ENCODE results near the gene KRTAP21-2. TPM values are rescaled to one million over a fixed set of nuclear protein-coding genes. Genes with fewer than 3 reads are reported as not detected.

Gene KRTAP21-2
- 1 to 10 TPM in 1 of 4 donors, not detected in 3; 1.7 TPM for total RNA-seq

DNA sequence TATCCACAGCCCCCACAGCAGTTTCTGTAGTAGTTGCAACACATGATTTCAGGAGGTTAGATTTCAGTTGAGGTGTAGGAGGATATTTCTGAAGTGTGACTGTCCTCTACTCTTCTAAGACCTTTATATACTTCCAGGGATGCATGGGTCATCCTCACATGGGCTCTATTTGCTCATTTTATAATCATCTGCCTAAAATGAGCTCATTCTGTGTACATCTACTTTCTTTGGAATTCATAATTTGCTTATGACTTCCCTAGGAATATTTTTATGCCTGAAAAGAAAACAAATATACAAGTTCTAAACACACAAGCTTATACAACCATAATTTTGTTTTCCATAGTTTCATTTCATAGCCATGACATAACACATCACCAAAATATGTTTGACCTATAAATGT is at the start of gene KRTAP21-2:
KRTAP21-2 (minus strand) TSS at position 101 of the 400 bp plus-strand sequence; CDS start at position 44, 57 bp downstream.
- no peak for DNase-seq (ENCODE audit: low spot score in 2 of 2)
- TF ChIP-seq, protein P1, sequence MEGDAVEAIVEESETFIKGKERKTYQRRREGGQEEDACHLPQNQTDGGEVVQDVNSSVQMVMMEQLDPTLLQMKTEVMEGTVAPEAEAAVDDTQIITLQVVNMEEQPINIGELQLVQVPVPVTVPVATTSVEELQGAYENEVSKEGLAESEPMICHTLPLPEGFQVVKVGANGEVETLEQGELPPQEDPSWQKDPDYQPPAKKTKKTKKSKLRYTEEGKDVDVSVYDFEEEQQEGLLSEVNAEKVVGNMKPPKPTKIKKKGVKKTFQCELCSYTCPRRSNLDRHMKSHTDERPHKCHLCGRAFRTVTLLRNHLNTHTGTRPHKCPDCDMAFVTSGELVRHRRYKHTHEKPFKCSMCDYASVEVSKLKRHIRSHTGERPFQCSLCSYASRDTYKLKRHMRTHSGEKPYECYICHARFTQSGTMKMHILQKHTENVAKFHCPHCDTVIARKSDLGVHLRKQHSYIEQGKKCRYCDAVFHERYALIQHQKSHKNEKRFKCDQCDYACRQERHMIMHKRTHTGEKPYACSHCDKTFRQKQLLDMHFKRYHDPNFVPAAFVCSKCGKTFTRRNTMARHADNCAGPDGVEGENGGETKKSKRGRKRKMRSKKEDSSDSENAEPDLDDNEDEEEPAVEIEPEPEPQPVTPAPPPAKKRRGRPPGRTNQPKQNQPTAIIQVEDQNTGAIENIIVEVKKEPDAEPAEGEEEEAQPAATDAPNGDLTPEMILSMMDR (IDR thresholded peaks at IDR 0.05) = no peak
- no peak for TF ChIP-seq POLR2A (IDR thresholded peaks at IDR 0.05)
- intact Hi-C loops (cut with DNase I; ENCODE audit: low total_unique reads) = no loop called here
- H3K4me3 ChIP-seq (ENCODE audit: low read depth, poor library complexity, severe bottlenecking) = no peak within 1 kb of the TSS

DNA sequence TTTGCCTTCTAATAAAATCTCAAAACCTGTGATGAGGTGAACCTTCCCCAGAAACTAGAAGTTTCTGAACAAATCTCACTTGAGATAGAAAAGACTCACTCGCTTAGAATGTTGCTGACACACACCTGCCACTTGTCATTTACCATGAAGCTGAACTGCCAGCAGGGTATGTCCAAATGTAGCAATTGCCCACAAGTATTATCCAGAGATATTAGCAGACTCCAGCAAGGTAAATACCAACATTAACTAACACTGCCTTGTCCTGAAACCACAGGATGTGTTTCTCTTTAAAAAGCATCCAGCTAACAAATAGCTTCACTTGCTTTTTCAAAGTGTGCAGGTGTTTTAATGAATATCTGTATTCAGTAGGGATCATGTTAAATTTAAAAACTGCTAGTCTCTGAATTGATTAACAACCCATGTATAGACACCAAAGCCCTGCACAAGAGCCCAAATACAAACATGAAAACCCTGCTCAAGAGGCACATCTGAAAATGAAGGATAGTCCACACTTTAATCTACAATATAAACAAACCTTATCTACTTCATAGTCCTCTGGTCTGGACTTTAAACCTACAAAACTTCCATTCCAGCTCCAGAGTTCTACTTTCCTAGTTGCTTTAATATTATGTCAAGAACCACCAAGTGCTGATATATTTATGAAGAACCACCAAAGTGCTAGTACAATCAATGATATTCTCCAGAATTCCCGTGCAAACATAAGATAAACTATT is 46.7 kb upstream of the KRTAP21-2 start:
- 47 to 82% methylated on average over 2 of the region's 2 CpGs for WGBS, 2 donors
- intact Hi-C loops (cut with DNase I; ENCODE audit: low total_unique reads) = no loop called here
- no peak for DNase-seq (ENCODE audit: low spot score in 2 of 2)
- no peak for TF ChIP-seq POLR2A (IDR thresholded peaks at IDR 0.05)
- TF ChIP-seq, protein P1 (IDR thresholded peaks at IDR 0.05) = no peak
- no peak overlapping the region for H3K4me3 ChIP-seq (ENCODE audit: low read depth, poor library complexity, severe bottlenecking)

DNA sequence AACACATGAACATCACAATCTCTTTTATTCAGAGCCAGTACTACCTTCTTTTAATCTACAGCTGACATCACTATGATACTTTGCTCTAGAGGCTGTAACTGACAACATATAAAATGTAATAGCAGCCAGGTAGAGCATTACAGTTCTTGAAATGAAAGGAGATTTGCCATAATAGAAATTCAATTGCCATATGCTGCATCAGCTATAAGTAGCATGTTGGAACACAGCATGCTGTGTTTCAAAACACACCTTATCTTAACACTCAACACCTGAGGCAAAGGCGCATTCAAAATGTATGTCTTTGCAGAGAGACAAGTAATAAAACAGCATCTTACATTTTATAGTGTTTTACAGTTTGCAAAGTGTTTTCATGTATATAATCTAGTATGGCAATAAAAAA is 32.2 kb upstream of the KRTAP21-2 start:
- DNase-seq (ENCODE audit: low spot score in 2 of 2) = no peak
- WGBS, 2 donors = 44 to 66% methylated on average over 1 of the region's 1 CpG
- intact Hi-C loops (cut with DNase I; ENCODE audit: low total_unique reads) = no loop called here
- no peak overlapping the region for H3K4me3 ChIP-seq (ENCODE audit: low read depth, poor library complexity, severe bottlenecking)
- no peak for TF ChIP-seq POLR2A (IDR thresholded peaks at IDR 0.05)
- TF ChIP-seq, protein P1 (IDR thresholded peaks at IDR 0.05) = no peak

DNA sequence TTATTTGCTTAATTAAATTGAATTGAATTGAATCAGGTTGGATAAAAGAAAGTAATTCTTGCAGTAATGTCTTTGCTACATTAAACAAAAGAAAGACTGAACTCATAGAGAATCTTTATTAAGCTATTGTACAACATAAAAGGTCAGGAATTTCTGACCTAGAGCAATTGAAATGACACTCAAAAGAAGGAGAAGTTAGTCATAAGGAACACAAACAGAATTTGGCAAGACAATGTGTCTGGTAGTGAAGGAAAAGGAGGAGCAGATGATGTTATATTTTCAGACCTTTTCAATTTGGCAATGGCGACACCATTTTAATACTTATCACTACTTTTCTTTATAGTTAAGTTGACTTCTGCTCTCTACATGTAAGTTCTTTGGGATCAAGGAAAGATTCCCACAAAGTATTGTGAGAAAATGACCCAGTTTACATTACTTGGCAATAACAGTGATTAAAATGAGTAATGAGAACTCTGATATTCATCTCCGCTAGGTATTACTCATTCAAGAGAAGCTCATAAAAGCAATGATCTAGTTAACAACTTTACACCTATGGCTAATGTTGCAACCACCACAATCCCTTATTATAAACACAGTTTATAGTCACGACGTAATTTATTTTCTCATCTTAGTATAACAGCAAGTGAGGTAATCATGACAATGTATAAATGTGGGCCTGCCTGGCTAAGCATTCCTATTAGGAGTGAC is 22.8 kb upstream of the KRTAP21-2 start:
- no peak for TF ChIP-seq POLR2A (IDR thresholded peaks at IDR 0.05)
- TF ChIP-seq, protein P1 (IDR thresholded peaks at IDR 0.05) = no peak
- 51 to 67% methylated on average over 4 of the region's 4 CpGs for WGBS, 2 donors
- no peak for DNase-seq (ENCODE audit: low spot score in 2 of 2)
- intact Hi-C loops (cut with DNase I; ENCODE audit: low total_unique reads) = no loop called here
- no peak overlapping the region for H3K4me3 ChIP-seq (ENCODE audit: low read depth, poor library complexity, severe bottlenecking)

DNA sequence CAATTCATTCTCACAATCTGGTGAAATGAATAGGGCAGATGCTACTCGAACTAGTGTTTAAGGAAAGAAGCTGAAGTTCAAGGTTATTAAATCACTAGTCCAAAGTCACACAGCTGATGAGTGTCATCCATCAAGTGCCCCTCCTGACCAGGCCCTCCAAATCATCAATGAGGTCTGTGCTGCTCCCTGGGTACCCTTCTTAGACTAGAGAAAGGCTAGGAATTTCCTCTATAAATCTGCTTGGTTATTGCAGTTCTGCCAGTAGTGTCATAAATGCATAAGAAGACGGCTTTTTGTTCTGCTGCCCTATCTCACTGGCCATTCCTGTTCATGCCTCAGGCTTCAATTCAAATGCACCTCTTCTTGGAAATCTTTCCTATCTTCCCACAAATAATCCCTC is 13.7 kb upstream of the KRTAP21-2 start:
- intact Hi-C loops (cut with DNase I; ENCODE audit: low total_unique reads) = no loop called here
- WGBS, 2 donors = 82 to 85% methylated on average over 2 of the region's 2 CpGs
- no peak for DNase-seq (ENCODE audit: low spot score in 2 of 2)
- no peak overlapping the region for H3K4me3 ChIP-seq (ENCODE audit: low read depth, poor library complexity, severe bottlenecking)
- TF ChIP-seq POLR2A (IDR thresholded peaks at IDR 0.05) = no peak
- TF ChIP-seq, protein P1 (IDR thresholded peaks at IDR 0.05) = no peak
